Right atrium auricular region (tissue), 2 donors: ENCODE data around the gene HSPB2. TPM values are rescaled to one million over a fixed set of nuclear protein-coding genes. Genes with fewer than 3 reads are reported as not detected.
A peak's percentile ranks its signal among the peaks of the same experiment; 100 is the strongest.

Source experiments
- DNase-seq: peaks from one replicate; pipeline ENCODE4 v3.0.0-alpha.2; 2019; ENCODE audit warnings: low spot score
- H3K27ac ChIP-seq, 2 donors: fragments of 200-600 bp; sonication (generic); 1 replicate in 1 of 2; 2 replicates in 1 of 2; pipeline ENCODE4 v1.5.1; 2016 to 2019
- H3K27me3 ChIP-seq, 2 donors: fragments of 200-600 bp; sonication (generic); one replicate each; pipeline versions ENCODE4 v1.5.1 to v1.6.0; 2017 to 2019
- H3K36me3 ChIP-seq: fragments of 200-600 bp; sonication (generic); one replicate; pipeline ENCODE4 v1.5.1; 2016
- H3K4me1 ChIP-seq, 2 donors: fragments of 200-600 bp; sonication (generic); one replicate each; pipeline versions ENCODE4 v1.5.1 to v1.6.0; 2017 to 2019
- H3K4me3 ChIP-seq, 2 donors: fragments of 200-600 bp; sonication (generic); 1 replicate in 1 of 2; 2 replicates in 1 of 2; pipeline ENCODE4 v1.5.1; 2017 to 2019; ENCODE audit warnings: mild to moderate bottlenecking in 1 of 2, moderate library complexity in 1 of 2
- H3K9me3 ChIP-seq, 2 donors: fragments of 200-600 bp; sonication (generic); one replicate each; pipeline ENCODE4 v1.5.1; 2019
- CTCF ChIP-seq, 2 donors: fragments of 200-600 bp; sonication (generic); IDR thresholded peaks; one replicate each; pipeline ENCODE4 v1.5.1; 2019; ENCODE audit warnings: antibody characterized with exemption in 2 of 2
- total RNA-seq, 2 donors: library from RNA; depleted of rRNA; stranded (reverse); fragments of >200 nt; gene quantifications; one replicate each; pipeline ENCODE4 v1.1.0, GENCODE V29; 2016

The HSPB2 gene
- total RNA-seq, 2 donors from 2014 or later: 5.5 to 13.0 TPM

GRCh38 chr11:111941963-111942362 lies 29.4 kb downstream of the HSPB2 start:
- H3K4me3 ChIP-seq: no peak overlapping the region
- H3K27me3 ChIP-seq: no peaks in the 10 kb centered on the region
- peak; percentile 57 for DNase-seq
- H3K9me3 ChIP-seq: no peaks in the 10 kb centered on the region
- peak overlapping the region; percentile 69 to 75 for H3K27ac ChIP-seq
- H3K36me3 ChIP-seq: no peaks in the 10 kb centered on the region
- no peak for TF ChIP-seq CTCF (IDR thresholded peaks at IDR 0.05)
- H3K4me1 ChIP-seq: peaks cover 0 to 50% of the 10 kb centered on the region in 2 donors

GRCh38 chr11:111942829-111943228 lies 30.3 kb downstream of the HSPB2 start:
- Histone ChIP-seq H3K36me3 (no peaks in the 10 kb centered on the region), H3K4me1 (peaks cover 0 to 48% of the 10 kb centered on the region in 2 donors), H3K4me3 (no peak overlapping the region), H3K27me3 (no peaks in the 10 kb centered on the region), H3K9me3 (no peaks in the 10 kb centered on the region), H3K27ac (peak overlapping the region; percentile 69 to 75)
- peak; percentile 38 for DNase-seq
- TF ChIP-seq CTCF (IDR thresholded peaks at IDR 0.05): no peak

- Histone ChIP-seq H3K27me3 (no peaks in the 10 kb centered on the region), H3K4me3 (no peak overlapping the region), H3K36me3 (no peaks in the 10 kb centered on the region), H3K9me3 (no peaks in the 10 kb centered on the region), H3K4me1 (peaks cover 0 to 35% of the 10 kb centered on the region in 2 donors), H3K27ac (peak overlapping the region; percentile 57 to 65)
- peak; percentile 62 for DNase-seq
- TF ChIP-seq CTCF (IDR thresholded peaks at IDR 0.05): no peak
Observed at GRCh38 chr11:111944139-111944538, 31.6 kb downstream of the HSPB2 start.

GRCh38 chr11:111944651-111945051 lies 32.1 kb downstream of the HSPB2 start:
- Histone ChIP-seq H3K27me3 (no peaks in the 10 kb centered on the region), H3K27ac (peak overlapping the region; percentile 57 to 65), H3K36me3 (no peaks in the 10 kb centered on the region), H3K4me3 (no peak overlapping the region), H3K9me3 (no peaks in the 10 kb centered on the region), H3K4me1 (peaks cover 0 to 30% of the 10 kb centered on the region in 2 donors)
- no peak for TF ChIP-seq CTCF (IDR thresholded peaks at IDR 0.05)
- peak; percentile 57 for DNase-seq

GRCh38 chr11:111945198-111945597 lies 32.7 kb downstream of the HSPB2 start:
- H3K27me3 ChIP-seq: no peaks in the 10 kb centered on the region
- H3K4me3 ChIP-seq: no peak overlapping the region
- DNase-seq: peak; percentile 50
- H3K27ac ChIP-seq: peak overlapping the region; percentile 57 to 65
- H3K36me3 ChIP-seq: no peaks in the 10 kb centered on the region
- peaks cover 0 to 28% of the 10 kb centered on the region in 2 donors for H3K4me1 ChIP-seq
- H3K9me3 ChIP-seq: no peaks in the 10 kb centered on the region
- TF ChIP-seq CTCF (IDR thresholded peaks at IDR 0.05): no peak

- Histone ChIP-seq H3K27me3 (no peaks in the 10 kb centered on the region), H3K27ac (peak overlapping the region in 1 of 2 donors; percentile 4), H3K9me3 (no peaks in the 10 kb centered on the region), H3K4me3 (no peak overlapping the region), H3K4me1 (peaks cover 0 to 28% of the 10 kb centered on the region in 2 donors), H3K36me3 (no peaks in the 10 kb centered on the region)
- peak; percentile 55 for DNase-seq
- no peak for TF ChIP-seq CTCF (IDR thresholded peaks at IDR 0.05)
Observed at GRCh38 chr11:111946499-111946898, 34.0 kb downstream of the HSPB2 start.
